HG03103 (cell line): ENCODE measurements around the gene DNAJC15.
"Not testable (repeated sequence)": the region's sequence is repeated elsewhere in the genome, so short reads cannot be mapped to it uniquely, and the experiment has no call there.

Experiments
- ATAC-seq: cut with Tn5 transposase; IDR thresholded peaks from one replicate; pipeline ENCODE4 v1.9.1; 2021; ENCODE audit warnings: low read depth; ENCODE audit not compliant: unreplicated experiment

DNAJC15 gene

GRCh38 chr13:43023289-43023963, at the start of gene DNAJC15:
DNAJC15 (plus strand) TSS chr13:43023586; CDS start chr13:43023627, 41 bp downstream.
- ATAC-seq: peak; percentile 66

GRCh38 chr13:42976066-42976465, 47.3 kb upstream of the DNAJC15 start:
- ATAC-seq: no peak

- ATAC-seq: no peak
Observed at GRCh38 chr13:42977219-42977659, 46.1 kb upstream of the DNAJC15 start.

- no peak for ATAC-seq
Observed at GRCh38 chr13:42981317-42981716, 42.1 kb upstream of the DNAJC15 start.

- no peak for ATAC-seq
Observed at GRCh38 chr13:42981853-42982252, 41.5 kb upstream of the DNAJC15 start.

GRCh38 chr13:42984026-42984425, 39.4 kb upstream of the DNAJC15 start:
- no peak for ATAC-seq

- no peak for ATAC-seq
Observed at GRCh38 chr13:42984691-42985090, 38.7 kb upstream of the DNAJC15 start.

- no peak for ATAC-seq
Observed at GRCh38 chr13:42985312-42986175, 37.8 kb upstream of the DNAJC15 start.

GRCh38 chr13:42986176-42986574, 37.2 kb upstream of the DNAJC15 start:
- no peak for ATAC-seq

- ATAC-seq: no peak
Observed at GRCh38 chr13:42990291-42991232, 32.8 kb upstream of the DNAJC15 start.

GRCh38 chr13:42991233-42991897, 32.0 kb upstream of the DNAJC15 start:
- ATAC-seq: not testable (repeated sequence)

- peak; percentile 62 for ATAC-seq
Observed at GRCh38 chr13:42991898-42992763, 31.3 kb upstream of the DNAJC15 start, which contains the start of gene EPSTI1. EPSTI1 (minus strand) TSS chr13:42992241; CDS start chr13:42992165, 76 bp downstream.

- peak; percentile 5 for ATAC-seq
Observed at GRCh38 chr13:42992764-42993122, 30.6 kb upstream of the DNAJC15 start.

GRCh38 chr13:42994878-42995277, 28.5 kb upstream of the DNAJC15 start:
- no peak for ATAC-seq

GRCh38 chr13:42996584-42996983, 26.8 kb upstream of the DNAJC15 start:
- no peak for ATAC-seq

- no peak for ATAC-seq
Observed at GRCh38 chr13:42997381-42997780, 26.0 kb upstream of the DNAJC15 start.

- ATAC-seq: no peak
Observed at GRCh38 chr13:42999491-42999890, 23.9 kb upstream of the DNAJC15 start.

- no peak for ATAC-seq
Observed at GRCh38 chr13:43000676-43001075, 22.7 kb upstream of the DNAJC15 start.

GRCh38 chr13:43002021-43002420, 21.4 kb upstream of the DNAJC15 start:
- ATAC-seq: no peak
